NT2/D1 (cell line): ENCODE measurements around the gene CDC73.
"Not testable (repeated sequence)": the region's sequence is repeated elsewhere in the genome, so short reads cannot be mapped to it uniquely, and the experiment has no call there.

ENCODE experiments used
- SUZ12 ChIP-seq: IDR thresholded peaks from 2 replicates; pipeline ENCODE4 v1.6.1; 2011; ENCODE audit not compliant: insufficient read length, insufficient read depth; ENCODE audit errors: extremely low read depth
- YY1 ChIP-seq: IDR thresholded peaks from 2 replicates; pipeline ENCODE4 v1.6.1; 2011; ENCODE audit not compliant: insufficient read length, insufficient read depth
- ZNF274 ChIP-seq: IDR thresholded peaks from 2 replicates; pipeline ENCODE4 v1.6.1; 2011; ENCODE audit warnings: mild to moderate bottlenecking, low read depth, low read length

DNA sequence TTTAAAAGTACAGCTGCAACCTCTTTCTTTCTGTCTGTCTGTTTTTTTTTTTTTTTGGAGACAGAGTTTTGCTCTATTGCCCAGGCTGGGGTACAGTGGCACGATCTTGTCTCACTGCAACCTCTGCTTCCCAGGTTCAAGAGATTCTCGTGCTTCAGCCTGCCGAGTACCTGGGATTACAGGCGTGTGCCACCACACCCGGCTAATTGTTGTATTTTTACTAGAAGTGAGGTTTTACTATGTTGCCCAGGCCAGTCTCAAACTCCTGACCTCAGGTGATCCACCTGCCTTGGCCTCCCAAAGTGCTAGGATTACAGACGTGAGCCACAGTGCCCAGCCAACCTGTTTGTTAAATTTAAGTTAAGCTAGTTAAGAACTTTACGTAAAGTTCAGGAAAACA lies 67.1 kb downstream of the CDC73 start:
- TF ChIP-seq SUZ12, ZNF274, YY1: not testable (repeated sequence)
